ENCODE measurements around the gene PIN4.
"Not testable (repeated sequence)": the region's sequence is repeated elsewhere in the genome, so short reads cannot be mapped to it uniquely, and the experiment has no call there.

Gene PIN4

GRCh38 chrX:72202792-72203401 is 21.3 kb downstream of the PIN4 start:
- no peak for DNase-seq (ENCODE audit: low spot score)

GRCh38 chrX:72203421-72203820 is 21.9 kb downstream of the PIN4 start:
- DNase-seq (ENCODE audit: low spot score) = no peak

GRCh38 chrX:72205706-72206105 is 24.1 kb downstream of the PIN4 start:
- no peak for DNase-seq (ENCODE audit: low spot score)

GRCh38 chrX:72207366-72207765 is 25.8 kb downstream of the PIN4 start:
- no peak for DNase-seq (ENCODE audit: low spot score)

GRCh38 chrX:72208126-72208800 is 26.7 kb downstream of the PIN4 start:
- DNase-seq (ENCODE audit: low spot score) = no peak

GRCh38 chrX:72216973-72217372 is 35.4 kb downstream of the PIN4 start:
- no peak for DNase-seq (ENCODE audit: low spot score)

GRCh38 chrX:72220375-72220774 is 38.8 kb downstream of the PIN4 start:
- not testable (repeated sequence) for DNase-seq (ENCODE audit: low spot score)

- no peak for DNase-seq (ENCODE audit: low spot score)
These were observed 48.7 kb downstream of the PIN4 start for GRCh38 chrX:72230290-72230689.

GRCh38 chrX:72236841-72237240 is 55.3 kb downstream of the PIN4 start:
- no peak for DNase-seq (ENCODE audit: low spot score)

GRCh38 chrX:72238183-72238582 is 56.6 kb downstream of the PIN4 start:
- DNase-seq (ENCODE audit: low spot score) = no peak

- peak; percentile 86 for DNase-seq (ENCODE audit: low spot score)
These were observed 57.3 kb downstream of the PIN4 start, which contains the start of gene ERCC6L for GRCh38 chrX:72238721-72239475. TSS of gene ERCC6L (minus strand) at chrX:72239027. CDS start at chrX:72238911, 116 bp downstream.

- no peak for DNase-seq (ENCODE audit: low spot score)
These were observed 59.4 kb downstream of the PIN4 start for GRCh38 chrX:72240976-72241375.

GRCh38 chrX:72243472-72243871 is 61.9 kb downstream of the PIN4 start:
- no peak for DNase-seq (ENCODE audit: low spot score)

GRCh38 chrX:72245461-72246089 is 64.0 kb downstream of the PIN4 start:
- peak; percentile 38 for DNase-seq (ENCODE audit: low spot score)

GRCh38 chrX:72247206-72247942 is 65.8 kb downstream of the PIN4 start:
- no peak for DNase-seq (ENCODE audit: low spot score)
